ENCODE measurements around the gene OSBP2. TPM values are rescaled to one million over a fixed set of nuclear protein-coding genes. Genes with fewer than 3 reads are reported as not detected.

Gene OSBP2, protein sequence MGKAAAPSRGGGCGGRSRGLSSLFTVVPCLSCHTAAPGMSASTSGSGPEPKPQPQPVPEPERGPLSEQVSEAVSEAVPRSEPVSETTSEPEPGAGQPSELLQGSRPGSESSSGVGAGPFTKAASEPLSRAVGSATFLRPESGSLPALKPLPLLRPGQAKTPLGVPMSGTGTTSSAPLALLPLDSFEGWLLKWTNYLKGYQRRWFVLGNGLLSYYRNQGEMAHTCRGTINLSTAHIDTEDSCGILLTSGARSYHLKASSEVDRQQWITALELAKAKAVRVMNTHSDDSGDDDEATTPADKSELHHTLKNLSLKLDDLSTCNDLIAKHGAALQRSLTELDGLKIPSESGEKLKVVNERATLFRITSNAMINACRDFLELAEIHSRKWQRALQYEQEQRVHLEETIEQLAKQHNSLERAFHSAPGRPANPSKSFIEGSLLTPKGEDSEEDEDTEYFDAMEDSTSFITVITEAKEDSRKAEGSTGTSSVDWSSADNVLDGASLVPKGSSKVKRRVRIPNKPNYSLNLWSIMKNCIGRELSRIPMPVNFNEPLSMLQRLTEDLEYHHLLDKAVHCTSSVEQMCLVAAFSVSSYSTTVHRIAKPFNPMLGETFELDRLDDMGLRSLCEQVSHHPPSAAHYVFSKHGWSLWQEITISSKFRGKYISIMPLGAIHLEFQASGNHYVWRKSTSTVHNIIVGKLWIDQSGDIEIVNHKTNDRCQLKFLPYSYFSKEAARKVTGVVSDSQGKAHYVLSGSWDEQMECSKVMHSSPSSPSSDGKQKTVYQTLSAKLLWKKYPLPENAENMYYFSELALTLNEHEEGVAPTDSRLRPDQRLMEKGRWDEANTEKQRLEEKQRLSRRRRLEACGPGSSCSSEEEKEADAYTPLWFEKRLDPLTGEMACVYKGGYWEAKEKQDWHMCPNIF
- 1.4 TPM for total RNA-seq
- polyA plus RNA-seq: 0.46 TPM
- long read RNA-seq, donor 1: 0 reads
- long read RNA-seq, donor 2, partial matches to known transcripts: 0 of 1 reads
- long read RNA-seq, donor 2, other reads (novel, unspliced or antisense): 0 of 1 reads
- long read RNA-seq, donor 3: 0 reads
- long read RNA-seq, donor 4: 0 reads
- long read RNA-seq, donor 5, partial matches to known transcripts: 0 of 1 reads
- long read RNA-seq, donor 5, other reads (novel, unspliced or antisense): 0 of 1 reads
- long read RNA-seq, donor 6: 0 reads
- long read RNA-seq, donor 7, partial matches to known transcripts: 5 of 5 reads
- long read RNA-seq, donor 7, other reads (novel, unspliced or antisense): 0 of 5 reads
- long read RNA-seq, donor 8: 0 reads
- long read RNA-seq, donor 9: 0 reads
- long read RNA-seq, donor 10: 0 reads

DNA sequence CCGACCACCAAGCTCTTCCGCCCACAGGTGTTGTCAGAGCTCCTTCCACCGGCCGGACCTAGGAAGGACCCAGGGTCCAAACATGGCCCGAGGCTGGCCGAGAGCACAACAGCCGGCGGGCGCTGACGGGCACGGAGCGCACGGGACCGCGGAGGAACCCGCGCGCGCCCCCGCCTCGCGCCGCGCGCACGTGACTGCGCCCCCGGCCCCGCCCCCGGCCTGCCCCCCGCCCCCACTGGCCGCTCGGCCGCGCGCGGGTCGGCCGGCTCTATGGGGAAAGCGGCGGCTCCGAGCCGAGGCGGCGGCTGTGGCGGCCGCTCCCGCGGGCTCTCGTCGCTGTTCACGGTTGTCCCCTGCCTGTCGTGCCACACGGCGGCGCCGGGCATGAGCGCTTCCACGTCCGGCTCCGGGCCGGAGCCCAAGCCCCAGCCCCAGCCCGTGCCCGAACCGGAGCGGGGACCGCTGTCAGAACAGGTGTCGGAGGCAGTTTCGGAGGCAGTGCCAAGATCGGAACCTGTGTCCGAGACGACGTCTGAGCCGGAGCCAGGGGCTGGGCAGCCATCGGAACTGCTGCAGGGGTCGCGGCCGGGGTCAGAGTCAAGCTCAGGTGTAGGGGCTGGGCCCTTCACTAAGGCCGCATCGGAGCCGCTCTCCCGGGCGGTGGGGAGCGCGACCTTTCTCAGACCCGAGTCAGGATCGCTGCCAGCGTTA lies at the start of gene OSBP2:
Gene OSBP2, plus strand, starts transcription at position 235 of the 711 bp plus-strand sequence. Its CDS starts 36 bp downstream, at position 271.
- Histone ChIP-seq H3K4me3 (ENCODE audit: low read length in 2 of 2) (peak within 1 kb of the TSS; percentile 33 to 50), H3K9me3 (ENCODE audit: control insufficient read depth in 2 of 2, insufficient read depth in 1 of 2, low read length in 1 of 2) (peaks cover 0 to 3% of the 10 kb centered on the region in 2 donors), H3K4me1 (ENCODE audit: control insufficient read depth in 2 of 2, insufficient read depth in 2 of 2, low read length in 2 of 2) (peaks cover 3 to 5% of the 10 kb centered on the region in 2 donors), H3K36me3 (ENCODE audit: control insufficient read depth in 2 of 2, insufficient read depth in 2 of 2, low read length in 1 of 2) (no peaks in the 10 kb centered on the region), H3K27ac (ENCODE audit: low read depth in 1 of 2, low read length in 1 of 2) (peak within 1 kb of the TSS in 1 of 2 donors; percentile 31), H3K27me3 (ENCODE audit: control insufficient read depth in 2 of 2, insufficient read depth in 1 of 2, low read length in 1 of 2) (peaks cover 39 to 66% of the 10 kb centered on the region in 2 donors)
- DNase-seq (ENCODE audit: low read depth in 6 of 9, low spot score in 9 of 9): no peak
- WGBS: 6% methylated on average over 88 of the region's 88 CpGs

DNA sequence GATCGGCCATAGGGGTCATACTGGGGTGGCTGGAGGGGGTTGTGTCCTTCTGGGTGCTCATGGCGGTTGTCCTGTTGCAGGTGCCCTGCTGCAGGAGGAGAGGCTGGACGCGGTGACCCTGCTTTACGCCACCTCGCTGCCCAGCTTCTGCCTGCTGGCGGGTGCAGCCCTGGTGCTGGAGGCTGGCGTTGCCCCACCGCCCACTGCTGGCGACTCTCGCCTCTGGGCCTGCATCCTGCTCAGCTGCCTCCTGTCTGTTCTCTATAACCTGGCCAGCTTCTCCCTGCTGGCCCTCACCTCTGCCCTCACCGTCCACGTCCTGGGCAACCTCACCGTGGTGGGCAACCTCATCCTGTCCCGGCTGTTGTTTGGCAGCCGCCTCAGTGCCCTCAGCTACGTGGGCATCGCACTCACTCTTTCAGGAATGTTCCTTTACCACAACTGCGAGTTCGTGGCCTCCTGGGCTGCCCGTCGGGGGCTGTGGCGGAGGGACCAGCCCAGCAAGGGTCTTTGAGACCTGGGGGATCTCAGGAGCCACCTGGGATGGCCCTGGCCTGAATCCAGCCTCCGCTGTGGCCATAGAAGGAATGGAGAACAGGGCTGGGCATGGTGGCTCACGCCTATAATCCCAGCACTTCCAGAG lies 48.0 kb upstream of the OSBP2 start:
- H3K27ac ChIP-seq (ENCODE audit: low read depth in 1 of 2, low read length in 1 of 2): no peak overlapping the region
- no peak for DNase-seq (ENCODE audit: low read depth in 6 of 9, low spot score in 9 of 9)
- 97% methylated on average over 25 of the region's 25 CpGs for WGBS

DNA sequence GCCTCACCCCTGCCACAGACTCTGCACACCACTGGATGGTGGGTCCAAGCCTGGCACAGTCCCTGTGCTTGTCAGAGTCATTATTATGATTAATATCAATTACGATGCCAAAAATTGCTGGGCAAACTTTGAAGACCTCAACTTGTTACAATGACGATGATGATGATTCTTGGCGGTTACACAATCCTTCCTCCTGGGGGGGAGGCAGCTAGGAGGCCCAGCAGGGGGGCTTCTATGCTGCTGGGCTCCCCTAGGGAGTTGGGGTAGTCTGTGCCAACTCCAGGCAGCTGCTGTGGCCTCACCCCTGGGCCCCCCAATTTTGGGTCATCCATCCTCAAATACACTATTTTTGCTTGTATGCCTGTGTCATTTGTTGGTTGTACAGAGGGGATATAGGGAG lies 47.1 kb upstream of the OSBP2 start:
- Histone ChIP-seq H3K27me3 (ENCODE audit: control insufficient read depth in 2 of 2, insufficient read depth in 1 of 2, low read length in 1 of 2) (no peaks in the 10 kb centered on the region), H3K4me1 (ENCODE audit: control insufficient read depth in 2 of 2, insufficient read depth in 2 of 2, low read length in 2 of 2) (no peaks in the 10 kb centered on the region), H3K4me3 (ENCODE audit: low read length in 2 of 2) (no peak overlapping the region), H3K9me3 (ENCODE audit: control insufficient read depth in 2 of 2, insufficient read depth in 1 of 2, low read length in 1 of 2) (no peaks in the 10 kb centered on the region), H3K27ac (ENCODE audit: low read depth in 1 of 2, low read length in 1 of 2) (no peak overlapping the region), H3K36me3 (ENCODE audit: control insufficient read depth in 2 of 2, insufficient read depth in 2 of 2, low read length in 1 of 2) (no peaks in the 10 kb centered on the region)
- no peak for DNase-seq (ENCODE audit: low read depth in 6 of 9, low spot score in 9 of 9)
- WGBS: 95% methylated on average over 3 of the region's 3 CpGs

More for the DNA sequence above, 48.0 kb upstream of the OSBP2 start:
- H3K4me1 ChIP-seq (ENCODE audit: control insufficient read depth in 2 of 2, insufficient read depth in 2 of 2, low read length in 2 of 2): no peaks in the 10 kb centered on the region
- H3K27me3 ChIP-seq (ENCODE audit: control insufficient read depth in 2 of 2, insufficient read depth in 1 of 2, low read length in 1 of 2): no peaks in the 10 kb centered on the region
- H3K36me3 ChIP-seq (ENCODE audit: control insufficient read depth in 2 of 2, insufficient read depth in 2 of 2, low read length in 1 of 2): no peaks in the 10 kb centered on the region
- H3K4me3 ChIP-seq (ENCODE audit: low read length in 2 of 2): no peak overlapping the region
- H3K9me3 ChIP-seq (ENCODE audit: control insufficient read depth in 2 of 2, insufficient read depth in 1 of 2, low read length in 1 of 2): no peaks in the 10 kb centered on the region

DNA sequence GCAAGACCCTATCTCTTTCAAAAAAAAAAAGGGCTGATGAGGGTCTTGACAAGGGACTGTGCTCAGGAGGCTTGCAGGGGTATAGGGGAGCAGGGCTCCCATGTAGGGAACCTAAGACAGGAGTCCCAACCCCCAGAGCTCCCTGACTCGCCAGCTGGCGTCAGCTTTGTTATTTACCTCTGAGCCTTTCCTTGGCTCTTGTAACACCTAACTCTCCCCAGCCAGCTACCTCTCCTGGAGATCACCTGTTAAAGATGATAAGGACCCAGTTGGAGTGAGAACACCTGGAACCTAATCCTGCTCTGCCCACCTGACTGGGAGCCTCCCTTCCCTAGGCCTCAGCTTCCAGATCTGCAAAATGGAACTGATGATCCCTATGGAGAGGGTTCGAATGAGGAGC lies 45.8 kb upstream of the OSBP2 start:
- WGBS: 96% methylated on average over 3 of the region's 3 CpGs

DNA sequence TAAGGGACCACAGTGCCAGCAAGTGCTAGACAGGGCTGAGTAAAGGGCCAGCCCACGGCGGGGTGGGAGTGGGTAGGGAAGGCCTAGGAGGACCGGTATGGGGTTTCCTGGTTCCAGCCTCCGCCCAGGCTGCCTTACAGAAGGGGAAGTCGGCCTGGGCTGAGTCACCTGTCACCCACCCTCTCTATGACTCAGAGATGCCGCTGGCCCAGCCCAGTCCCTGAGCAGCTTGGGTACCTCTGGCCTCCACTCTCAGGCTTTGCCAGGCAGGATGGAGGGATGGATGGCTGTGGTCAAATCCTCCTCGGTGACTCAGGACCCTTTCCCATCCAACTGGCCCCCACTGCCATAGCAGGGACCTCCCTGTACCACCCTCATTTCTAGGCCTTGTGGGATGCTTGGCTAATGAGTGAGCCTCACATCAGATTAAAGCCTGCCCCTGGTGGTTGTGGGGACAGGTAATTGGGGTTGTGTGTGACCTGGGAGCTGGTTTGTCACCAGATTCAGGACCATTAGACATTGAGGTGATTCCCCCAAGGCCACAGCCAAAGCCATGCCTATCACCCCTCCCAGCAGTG lies 45.2 kb upstream of the OSBP2 start:
- Histone ChIP-seq H3K9me3 (ENCODE audit: control insufficient read depth in 2 of 2, insufficient read depth in 1 of 2, low read length in 1 of 2) (no peaks in the 10 kb centered on the region), H3K4me3 (ENCODE audit: low read length in 2 of 2) (no peak overlapping the region), H3K27me3 (ENCODE audit: control insufficient read depth in 2 of 2, insufficient read depth in 1 of 2, low read length in 1 of 2) (no peaks in the 10 kb centered on the region), H3K36me3 (ENCODE audit: control insufficient read depth in 2 of 2, insufficient read depth in 2 of 2, low read length in 1 of 2) (no peaks in the 10 kb centered on the region), H3K27ac (ENCODE audit: low read depth in 1 of 2, low read length in 1 of 2) (no peak overlapping the region), H3K4me1 (ENCODE audit: control insufficient read depth in 2 of 2, insufficient read depth in 2 of 2, low read length in 2 of 2) (no peaks in the 10 kb centered on the region)
- peak in 1 of 9 donors; percentile 9 for DNase-seq (ENCODE audit: low read depth in 6 of 9, low spot score in 9 of 9)
- 28% methylated on average over 7 of the region's 7 CpGs for WGBS

More for the DNA sequence above, 45.8 kb upstream of the OSBP2 start:
- Histone ChIP-seq H3K27ac (ENCODE audit: low read depth in 1 of 2, low read length in 1 of 2) (no peak overlapping the region), H3K4me3 (ENCODE audit: low read length in 2 of 2) (no peak overlapping the region), H3K36me3 (ENCODE audit: control insufficient read depth in 2 of 2, insufficient read depth in 2 of 2, low read length in 1 of 2) (no peaks in the 10 kb centered on the region), H3K9me3 (ENCODE audit: control insufficient read depth in 2 of 2, insufficient read depth in 1 of 2, low read length in 1 of 2) (no peaks in the 10 kb centered on the region), H3K27me3 (ENCODE audit: control insufficient read depth in 2 of 2, insufficient read depth in 1 of 2, low read length in 1 of 2) (no peaks in the 10 kb centered on the region), H3K4me1 (ENCODE audit: control insufficient read depth in 2 of 2, insufficient read depth in 2 of 2, low read length in 2 of 2) (no peaks in the 10 kb centered on the region)
- DNase-seq (ENCODE audit: low read depth in 6 of 9, low spot score in 9 of 9): no peak

DNA sequence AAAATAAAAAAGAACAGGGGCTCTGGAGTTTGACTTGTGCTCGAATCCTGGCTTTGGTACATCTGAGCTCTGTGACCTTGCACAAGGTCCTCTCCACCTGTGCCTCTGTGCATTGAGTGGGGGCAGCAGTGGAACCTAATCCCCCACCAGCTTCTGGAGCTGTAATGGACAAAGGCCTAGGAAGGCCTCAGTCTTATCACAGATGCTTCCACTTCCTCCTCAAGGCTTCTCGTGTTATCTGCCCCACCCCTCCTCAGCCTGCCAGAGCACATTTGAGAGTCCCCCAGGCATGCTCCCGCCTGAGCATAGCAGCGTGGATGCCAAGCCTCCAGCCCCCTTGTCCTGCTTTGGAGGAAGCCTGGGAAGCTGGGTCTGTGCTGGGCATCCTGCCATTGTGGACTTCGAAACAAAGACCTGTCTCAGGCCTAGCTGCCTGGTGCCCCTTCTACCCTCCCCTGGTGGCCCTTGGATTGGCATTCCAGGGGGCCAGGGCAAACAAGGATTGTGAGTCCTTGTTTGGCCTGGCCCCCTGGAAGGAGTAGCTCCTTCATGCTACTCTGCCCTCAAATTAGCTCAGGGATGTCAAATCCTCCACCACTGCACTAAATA lies 44.1 kb upstream of the OSBP2 start:
- H3K4me1 ChIP-seq (ENCODE audit: control insufficient read depth in 2 of 2, insufficient read depth in 2 of 2, low read length in 2 of 2): no peaks in the 10 kb centered on the region
- H3K36me3 ChIP-seq (ENCODE audit: control insufficient read depth in 2 of 2, insufficient read depth in 2 of 2, low read length in 1 of 2): no peaks in the 10 kb centered on the region
- H3K27ac ChIP-seq (ENCODE audit: low read depth in 1 of 2, low read length in 1 of 2): no peak overlapping the region
- H3K9me3 ChIP-seq (ENCODE audit: control insufficient read depth in 2 of 2, insufficient read depth in 1 of 2, low read length in 1 of 2): no peaks in the 10 kb centered on the region
- 87% methylated on average over 5 of the region's 5 CpGs for WGBS
- H3K4me3 ChIP-seq (ENCODE audit: low read length in 2 of 2): no peak overlapping the region
- no peaks in the 10 kb centered on the region for H3K27me3 ChIP-seq (ENCODE audit: control insufficient read depth in 2 of 2, insufficient read depth in 1 of 2, low read length in 1 of 2)
- DNase-seq (ENCODE audit: low read depth in 6 of 9, low spot score in 9 of 9): no peak

DNA sequence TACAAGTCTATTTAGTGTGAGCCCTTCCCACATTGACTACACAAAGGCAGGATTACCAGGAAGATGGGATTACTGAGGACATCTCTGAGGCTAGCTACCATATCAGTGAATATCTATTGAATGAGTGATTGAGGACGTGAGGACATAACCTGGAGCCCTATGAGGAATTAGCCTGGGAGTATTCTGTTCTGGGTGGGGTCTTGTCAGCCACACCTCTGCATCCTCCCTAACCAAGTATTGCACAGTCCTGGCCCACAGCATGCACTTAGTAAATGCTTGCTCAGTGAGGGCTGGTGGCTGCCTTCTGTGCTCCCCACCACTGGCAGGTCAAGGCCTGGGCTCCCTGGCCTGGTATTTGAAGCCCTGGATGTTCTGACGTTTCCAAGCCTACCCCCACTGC lies 41.8 kb upstream of the OSBP2 start:
- DNase-seq (ENCODE audit: low read depth in 6 of 9, low spot score in 9 of 9): no peak
- H3K4me3 ChIP-seq (ENCODE audit: low read length in 2 of 2): no peak overlapping the region
- no peaks in the 10 kb centered on the region for H3K36me3 ChIP-seq (ENCODE audit: control insufficient read depth in 2 of 2, insufficient read depth in 2 of 2, low read length in 1 of 2)
- no peaks in the 10 kb centered on the region for H3K4me1 ChIP-seq (ENCODE audit: control insufficient read depth in 2 of 2, insufficient read depth in 2 of 2, low read length in 2 of 2)
- H3K27ac ChIP-seq (ENCODE audit: low read depth in 1 of 2, low read length in 1 of 2): no peak overlapping the region
- 94% methylated on average over 2 of the region's 2 CpGs for WGBS
- no peaks in the 10 kb centered on the region for H3K27me3 ChIP-seq (ENCODE audit: control insufficient read depth in 2 of 2, insufficient read depth in 1 of 2, low read length in 1 of 2)
- H3K9me3 ChIP-seq (ENCODE audit: control insufficient read depth in 2 of 2, insufficient read depth in 1 of 2, low read length in 1 of 2): no peaks in the 10 kb centered on the region
